NCI-H187 (cell line): ENCODE results near the gene ATXN7L1.
A peak's percentile ranks its signal among the peaks of the same experiment; 100 is the strongest.
"Not testable (repeated sequence)": the region's sequence is repeated elsewhere in the genome, so short reads cannot be mapped to it uniquely, and the experiment has no call there.

Source experiments
- DNase-seq, 2 experiments: peaks; one replicate each; lab custom pipeline; 2025; lab: John Stamatoyannopoulos, UW

ATXN7L1 gene

GRCh38 chr7:105703207-105703930 is 173.0 kb downstream of the ATXN7L1 start:
- DNase-seq, result no peak

- no peak for DNase-seq
Measured at GRCh38 chr7:105699568-105700236, 176.7 kb downstream of the ATXN7L1 start.

- no peak for DNase-seq
Measured at GRCh38 chr7:105698531-105698930, 177.9 kb downstream of the ATXN7L1 start.

- no peak for DNase-seq
Measured at GRCh38 chr7:105697753-105698152, 178.6 kb downstream of the ATXN7L1 start.

GRCh38 chr7:105697169-105697568 is 179.2 kb downstream of the ATXN7L1 start:
- DNase-seq, result not testable (repeated sequence)

- no peak for DNase-seq
Measured at GRCh38 chr7:105693576-105693975, 182.8 kb downstream of the ATXN7L1 start.

- no peak for DNase-seq
Measured at GRCh38 chr7:105691680-105692564, 184.5 kb downstream of the ATXN7L1 start.

GRCh38 chr7:105691082-105691679 is 185.2 kb downstream of the ATXN7L1 start:
- DNase-seq, result no peak

- DNase-seq, result no peak
Measured at GRCh38 chr7:105690325-105690945, 186.0 kb downstream of the ATXN7L1 start.

- no peak for DNase-seq
Measured at GRCh38 chr7:105689067-105689819, 187.2 kb downstream of the ATXN7L1 start.

- DNase-seq, result no peak
Measured at GRCh38 chr7:105688617-105689016, 187.8 kb downstream of the ATXN7L1 start.

GRCh38 chr7:105685161-105685560 is 191.2 kb downstream of the ATXN7L1 start:
- DNase-seq, result no peak

- DNase-seq, result peak in 1 of 2 experiments; percentile 37
Measured at GRCh38 chr7:105682341-105683060, 193.9 kb downstream of the ATXN7L1 start.

GRCh38 chr7:105680505-105681187 is 195.8 kb downstream of the ATXN7L1 start:
- no peak for DNase-seq

- peak; percentile 26 to 30 for DNase-seq
Measured at GRCh38 chr7:105678811-105679495, 197.4 kb downstream of the ATXN7L1 start.

- DNase-seq, result no peak
Measured at GRCh38 chr7:105677817-105678573, 198.4 kb downstream of the ATXN7L1 start.

GRCh38 chr7:105677410-105677730 is 199.0 kb downstream of the ATXN7L1 start:
- peak in 1 of 2 experiments; percentile 28 for DNase-seq

GRCh38 chr7:105675934-105676371 is 200.4 kb downstream of the ATXN7L1 start:
- DNase-seq, result peak; percentile 46 to 54
